MM.1S (cell line): Measurements from ENCODE around the gene ARHGEF1.

Experiments used
- EZH2phosphoT487 ChIP-seq: fragments of 300-600 bp; sonication (generic); IDR thresholded peaks from 2 replicates; pipeline ENCODE4 v1.6.1; 2018; ENCODE audit warnings: antibody characterized with exemption, low read length
- TF ChIP-seq, protein P1 (sequence below): fragments of 300-600 bp; sonication (generic); IDR thresholded peaks from 2 replicates; pipeline ENCODE4 v1.5.1; 2016; ENCODE audit warnings: antibody characterized with exemption, low read length, mixed read lengths

DNA sequence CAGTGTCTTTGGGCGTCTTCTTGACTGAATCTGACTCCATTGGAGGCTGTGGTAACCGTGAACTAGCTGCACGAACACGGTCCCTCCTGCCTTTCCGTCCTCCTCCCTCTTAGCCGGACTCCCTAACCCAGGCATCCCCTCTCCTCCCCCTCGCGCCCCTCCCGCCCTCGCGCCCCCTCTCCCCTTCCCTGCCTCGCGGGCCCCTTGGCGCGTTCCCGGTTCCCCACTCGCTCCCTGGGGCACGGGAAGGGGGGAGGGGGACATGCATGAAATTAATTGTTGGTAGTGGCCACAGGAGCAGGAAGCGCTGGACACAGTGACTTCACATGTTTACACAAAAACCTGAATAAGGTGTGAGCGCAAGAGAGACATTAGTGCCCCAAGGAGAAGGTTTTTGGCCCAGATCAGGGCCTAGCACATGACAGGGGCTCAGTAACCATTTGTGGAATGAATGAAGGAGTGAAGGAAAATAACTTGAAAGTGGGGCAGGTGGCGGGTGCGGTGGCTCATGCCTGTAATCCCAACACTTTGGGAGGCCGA is 37.9 kb upstream of the ARHGEF1 start:
- TF ChIP-seq, protein P1, sequence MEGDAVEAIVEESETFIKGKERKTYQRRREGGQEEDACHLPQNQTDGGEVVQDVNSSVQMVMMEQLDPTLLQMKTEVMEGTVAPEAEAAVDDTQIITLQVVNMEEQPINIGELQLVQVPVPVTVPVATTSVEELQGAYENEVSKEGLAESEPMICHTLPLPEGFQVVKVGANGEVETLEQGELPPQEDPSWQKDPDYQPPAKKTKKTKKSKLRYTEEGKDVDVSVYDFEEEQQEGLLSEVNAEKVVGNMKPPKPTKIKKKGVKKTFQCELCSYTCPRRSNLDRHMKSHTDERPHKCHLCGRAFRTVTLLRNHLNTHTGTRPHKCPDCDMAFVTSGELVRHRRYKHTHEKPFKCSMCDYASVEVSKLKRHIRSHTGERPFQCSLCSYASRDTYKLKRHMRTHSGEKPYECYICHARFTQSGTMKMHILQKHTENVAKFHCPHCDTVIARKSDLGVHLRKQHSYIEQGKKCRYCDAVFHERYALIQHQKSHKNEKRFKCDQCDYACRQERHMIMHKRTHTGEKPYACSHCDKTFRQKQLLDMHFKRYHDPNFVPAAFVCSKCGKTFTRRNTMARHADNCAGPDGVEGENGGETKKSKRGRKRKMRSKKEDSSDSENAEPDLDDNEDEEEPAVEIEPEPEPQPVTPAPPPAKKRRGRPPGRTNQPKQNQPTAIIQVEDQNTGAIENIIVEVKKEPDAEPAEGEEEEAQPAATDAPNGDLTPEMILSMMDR: no peak
- TF ChIP-seq EZH2phosphoT487: no peak
